K562 (cell line): ENCODE data around the gene USP49. TPM values are rescaled to one million over a fixed set of nuclear protein-coding genes. Genes with fewer than 3 reads are reported as not detected.
A peak's percentile ranks its signal among the peaks of the same experiment; 100 is the strongest.

Source experiments
- CBX1 ChIP-seq: sonication (generic); IDR thresholded peaks from 2 replicates; pipeline ENCODE4 v1.6.1; 2016; ENCODE audit warnings: antibody characterized with exemption, low read depth, mild to moderate bottlenecking
- CTCF ChIP-seq, 3 experiments: IDR thresholded peaks in 2 of 3; conservative IDR thresholded peaks in 1 of 3; 2 replicates each; pipeline ENCODE4 v1.5.1; 2011 to 2012; ENCODE audit warnings: low read length in 3 of 3, mild to moderate bottlenecking in 3 of 3, control low read depth in 2 of 3, improper control_type of control experiment in 1 of 3, inconsistent platforms in 1 of 3, low read depth in 1 of 3, mixed read lengths in 1 of 3, moderate library complexity in 1 of 3; ENCODE audit not compliant: insufficient read depth in 2 of 3
- HLTF ChIP-seq: fragments of 450-650 bp; IDR thresholded peaks from 2 replicates; pipeline ENCODE4 v1.6.1; 2016
- HNRNPUL1 ChIP-seq: fragments of 200-400 bp; formaldehyde crosslinking; IDR thresholded peaks from 2 replicates; pipeline ENCODE4 v1.6.1; 2017; ENCODE audit warnings: low read length
- JUN ChIP-seq, 2 experiments: sonication (generic) in 1 of 2; formaldehyde crosslinking in 1 of 2; IDR thresholded peaks; 2 replicates each; pipeline versions ENCODE4 v1.6.1 to v1.8.0; 2012 to 2022; ENCODE audit warnings: borderline replicate concordance in 2 of 2, mild to moderate bottlenecking in 2 of 2, improper control_type of control experiment in 1 of 2, low read depth in 1 of 2, low read length in 1 of 2, missing genetic modification reagents in 1 of 2
- RAD21 ChIP-seq, 2 experiments: fragments of 250-450 bp in 1 of 2; fragments of 450-650 bp in 1 of 2; sonication (Bioruptor Pico) in 1 of 2; formaldehyde crosslinking in 1 of 2; IDR thresholded peaks in 1 of 2; conservative IDR thresholded peaks in 1 of 2; 2 replicates each; pipeline versions ENCODE4 v1.4.0 to v1.8.0; 2020 to 2022; ENCODE audit warnings: mild to moderate bottlenecking in 2 of 2, moderate library complexity in 1 of 2
- REST ChIP-seq, 2 experiments: fragments of 450-650 bp; formaldehyde crosslinking in 1 of 2; IDR thresholded peaks; 2 replicates each; pipeline versions ENCODE4 v1.4.0 to v1.6.1; 2014 to 2020; ENCODE audit warnings: mild to moderate bottlenecking in 2 of 2, borderline replicate concordance in 1 of 2, low read depth in 1 of 2
- SAP30 ChIP-seq: fragments of 200-600 bp; sonication (generic); IDR thresholded peaks from 2 replicates; pipeline ENCODE4 v1.6.1; 2012; ENCODE audit warnings: borderline replicate concordance, low read depth, mild to moderate bottlenecking, moderate library complexity, low read length, control low read depth, inconsistent platforms; ENCODE audit not compliant: insufficient read depth, poor library complexity, severe bottlenecking
- SMC3 ChIP-seq: conservative IDR thresholded peaks from 2 replicates; pipeline ENCODE4 v1.6.1; 2011; ENCODE audit warnings: low read depth, low read length, improper control_type of control experiment; ENCODE audit not compliant: insufficient read depth
- polyA plus RNA-seq, 8 experiments: library from polyadenylated mRNA; depleted of rRNA in 4 of 8; stranded (reverse) in 5 of 8; unstranded in 3 of 8; fragments of >200 nt; fragmentation: Nextera tagmentation in 2 of 8; fragmentation: Illumina TruSeq in 1 of 8; extraction: Ambion mirVana in 2 of 8; extraction: Trizol in 1 of 8; gene quantifications; 2 replicates each; pipeline versions ENCODE4 v1.2.1 to v1.2.3, GENCODE V29; 2011 to 2014; ENCODE audit warnings: inconsistent platforms in 1 of 8, missing spikeins in 1 of 8
- total RNA-seq, 7 experiments: library from RNA; depleted of rRNA in 6 of 7; stranded (reverse); fragments of >200 nt in 6 of 7; fragmentation: Illumina TruSeq in 2 of 7; extraction: Trizol in 2 of 7; gene quantifications; 2 replicates each; pipeline versions ENCODE4 v1.2.1 to v1.2.3, GENCODE V29; 2011 to 2021; ENCODE audit warnings: low replicate concordance in 1 of 7
- TF ChIP-seq, protein P1 (sequence below): sonication (generic); formaldehyde crosslinking; IDR thresholded peaks from 2 replicates; pipeline ENCODE4 v1.9.0; 2022; ENCODE audit warnings: mild to moderate bottlenecking, missing genetic modification reagents
- TF ChIP-seq, protein P2 (sequence below): fragments of 250-450 bp; sonication (Bioruptor Pico); IDR thresholded peaks from 2 replicates; pipeline ENCODE4 v1.5.0; 2020; ENCODE audit warnings: mild to moderate bottlenecking, borderline replicate concordance

Gene USP49
- total and polyA plus RNA-seq, 9 of the 15 experiments (the other 6 are each of a cell fraction or from before 2014, with no cell fraction given) = 1.0 to 9.9 (median 6.5) TPM

DNA sequence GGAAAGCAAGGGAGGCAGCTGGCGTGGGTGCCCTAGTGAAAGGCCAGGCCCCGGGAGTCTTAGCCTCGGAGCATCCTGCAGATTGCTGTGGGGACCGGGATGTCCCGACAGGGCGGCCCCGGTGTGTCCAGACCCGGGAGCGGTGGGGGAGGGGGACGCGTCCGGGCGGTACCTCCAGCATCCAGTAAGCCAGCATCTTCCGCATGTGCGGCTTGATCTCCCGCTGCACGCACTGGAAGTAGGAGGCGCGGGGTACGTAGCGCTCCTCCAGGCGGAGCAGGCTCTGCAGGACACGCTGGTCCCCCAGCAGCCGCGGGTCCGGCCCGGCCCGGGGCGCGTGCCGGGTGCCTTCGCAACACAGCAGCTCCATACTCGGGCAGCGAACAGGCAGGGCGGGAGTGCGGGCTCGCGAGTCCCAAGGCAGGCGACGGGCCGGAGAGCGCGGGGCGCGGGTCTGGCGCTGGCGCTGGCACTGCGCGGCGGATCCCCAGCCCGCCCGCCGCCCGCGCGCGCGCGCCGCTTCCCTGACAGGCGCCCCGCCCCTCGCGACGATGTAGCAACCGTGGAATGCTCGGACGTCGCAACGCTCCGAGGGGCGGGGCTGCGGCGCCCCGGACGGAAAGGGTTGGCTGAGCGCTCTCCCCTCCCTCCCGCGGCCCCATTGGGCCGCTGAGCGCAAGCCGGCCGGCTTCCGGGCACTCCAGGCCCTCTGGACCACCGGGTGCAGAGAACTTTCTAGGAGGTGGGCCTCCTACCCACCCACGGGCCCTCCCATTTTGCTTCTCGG lies 46.3 kb upstream of the USP49 start, which contains the start of gene CCND3 (continued):
- TF ChIP-seq HLTF = peak; percentile 61; the same call in 1 of the 2 replicates
- peak; percentile 66 for TF ChIP-seq SAP30
- TF ChIP-seq CBX1 = 0 out of 2 replicates have a peak, but pooled peaks have one; percentile 65
- TF ChIP-seq, protein P1, sequence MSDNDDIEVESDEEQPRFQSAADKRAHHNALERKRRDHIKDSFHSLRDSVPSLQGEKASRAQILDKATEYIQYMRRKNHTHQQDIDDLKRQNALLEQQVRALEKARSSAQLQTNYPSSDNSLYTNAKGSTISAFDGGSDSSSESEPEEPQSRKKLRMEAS (CRISPR knock-in tag) = peak; percentile 64
- no peak for TF ChIP-seq RAD21 (CRISPR knock-in tag; conservative IDR thresholded peaks at IDR 0.05 in 1 of 2, IDR thresholded peaks at IDR 0.05 in 1 of 2)
- no peak for TF ChIP-seq HNRNPUL1
- no peak; the same call in 1 of the 2 replicates for TF ChIP-seq REST (IDR thresholded peaks at IDR 0.05; ENCODE audit: borderline replicate concordance)
- peak; percentile 67; the same call in 1 of the 2 replicates for TF ChIP-seq REST (CRISPR knock-in tag; IDR thresholded peaks at IDR 0.05; ENCODE audit: low read depth)
- TF ChIP-seq, protein P2, sequence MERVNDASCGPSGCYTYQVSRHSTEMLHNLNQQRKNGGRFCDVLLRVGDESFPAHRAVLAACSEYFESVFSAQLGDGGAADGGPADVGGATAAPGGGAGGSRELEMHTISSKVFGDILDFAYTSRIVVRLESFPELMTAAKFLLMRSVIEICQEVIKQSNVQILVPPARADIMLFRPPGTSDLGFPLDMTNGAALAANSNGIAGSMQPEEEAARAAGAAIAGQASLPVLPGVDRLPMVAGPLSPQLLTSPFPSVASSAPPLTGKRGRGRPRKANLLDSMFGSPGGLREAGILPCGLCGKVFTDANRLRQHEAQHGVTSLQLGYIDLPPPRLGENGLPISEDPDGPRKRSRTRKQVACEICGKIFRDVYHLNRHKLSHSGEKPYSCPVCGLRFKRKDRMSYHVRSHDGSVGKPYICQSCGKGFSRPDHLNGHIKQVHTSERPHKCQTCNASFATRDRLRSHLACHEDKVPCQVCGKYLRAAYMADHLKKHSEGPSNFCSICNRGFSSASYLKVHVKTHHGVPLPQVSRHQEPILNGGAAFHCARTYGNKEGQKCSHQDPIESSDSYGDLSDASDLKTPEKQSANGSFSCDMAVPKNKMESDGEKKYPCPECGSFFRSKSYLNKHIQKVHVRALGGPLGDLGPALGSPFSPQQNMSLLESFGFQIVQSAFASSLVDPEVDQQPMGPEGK (CRISPR knock-in tag) = no peak
- TF ChIP-seq CTCF (IDR thresholded peaks at IDR 0.05 in 2 of 3, conservative IDR thresholded peaks at IDR 0.05 in 1 of 3; ENCODE audit: insufficient read depth in 2 of 3, low read depth in 1 of 3, low read length in 3 of 3) = peak in 2 of 3 experiments; percentile 6 to 12; a peak in 1 of 6 replicates
- no peak; the same call in 1 of the 2 replicates for TF ChIP-seq SMC3
- no peak for TF ChIP-seq JUN (IDR thresholded peaks at IDR 0.05; ENCODE audit: borderline replicate concordance, low read depth, low read length)
- TF ChIP-seq JUN (CRISPR knock-in tag; IDR thresholded peaks at IDR 0.05; ENCODE audit: borderline replicate concordance) = peak; percentile 89; the same call in 1 of the 2 replicates
